ENCODE results near the gene DCBLD2. TPM values are rescaled to one million over a fixed set of nuclear protein-coding genes. Genes with fewer than 3 reads are reported as not detected.
A peak's percentile ranks its signal among the peaks of the same experiment; 100 is the strongest.

DCBLD2 gene
- total RNA-seq, 1 experiment from 2014 or later, result 0.22 TPM

DNA sequence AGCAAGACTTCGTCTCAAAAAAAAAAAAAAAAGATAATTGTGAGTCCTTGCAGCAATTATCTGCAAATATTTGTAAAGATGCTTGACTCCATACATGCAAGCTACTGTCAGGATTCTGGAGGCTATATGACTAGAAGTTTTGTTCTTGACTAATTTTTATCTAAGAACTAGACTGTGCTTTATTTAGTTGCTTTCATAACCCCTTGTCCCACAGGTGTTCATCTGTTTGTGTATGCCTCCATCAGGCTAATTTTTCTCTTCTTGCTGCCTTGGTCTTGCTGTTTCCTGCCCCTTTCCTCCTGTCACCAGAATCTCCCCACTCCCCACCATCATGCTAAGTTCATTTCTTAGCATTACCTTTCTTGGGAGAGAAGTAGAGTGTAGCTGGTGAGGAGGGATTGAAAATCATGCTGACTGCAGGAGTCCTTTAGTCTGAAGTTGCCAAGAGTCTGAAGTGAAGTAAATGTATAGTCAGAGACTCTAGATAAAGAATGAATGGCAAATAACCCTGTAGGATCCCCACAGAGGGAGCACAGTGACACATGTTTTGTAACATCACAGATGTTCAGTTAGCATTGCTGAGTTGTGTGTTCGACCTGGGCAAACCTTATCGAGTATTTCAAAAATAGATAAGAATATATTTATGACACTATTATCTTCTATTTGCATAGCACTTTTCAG is 125.9 kb downstream of the DCBLD2 start:
- Histone ChIP-seq H3K27ac (ENCODE audit: low read length) (no peak overlapping the region), H2AFZ (ENCODE audit: low read length) (no peak overlapping the region), H3K36me3 (ENCODE audit: insufficient read depth, low read length) (no peaks in the 10 kb centered on the region), H3K27me3 (ENCODE audit: low read length) (no peaks in the 10 kb centered on the region), H3K9ac (ENCODE audit: low read length) (no peak overlapping the region), H3K9me3 (ENCODE audit: low read length) (no peaks in the 10 kb centered on the region), H3K4me2 (ENCODE audit: low read depth, low read length, poor library complexity, severe bottlenecking) (no peak overlapping the region), H3K4me1 (ENCODE audit: low read length) (no peaks in the 10 kb centered on the region), H3K79me2 (ENCODE audit: low read length) (no peaks in the 10 kb centered on the region), H3K4me3 (ENCODE audit: low read length) (no peak overlapping the region), H3K9me2 (replicated peaks; ENCODE audit: insufficient read depth, low read length) (no peaks in the 10 kb centered on the region), H4K20me1 (ENCODE audit: insufficient read depth, low read depth, low read length) (no peaks in the 10 kb centered on the region)
- DNase-seq, result no peak

DNA sequence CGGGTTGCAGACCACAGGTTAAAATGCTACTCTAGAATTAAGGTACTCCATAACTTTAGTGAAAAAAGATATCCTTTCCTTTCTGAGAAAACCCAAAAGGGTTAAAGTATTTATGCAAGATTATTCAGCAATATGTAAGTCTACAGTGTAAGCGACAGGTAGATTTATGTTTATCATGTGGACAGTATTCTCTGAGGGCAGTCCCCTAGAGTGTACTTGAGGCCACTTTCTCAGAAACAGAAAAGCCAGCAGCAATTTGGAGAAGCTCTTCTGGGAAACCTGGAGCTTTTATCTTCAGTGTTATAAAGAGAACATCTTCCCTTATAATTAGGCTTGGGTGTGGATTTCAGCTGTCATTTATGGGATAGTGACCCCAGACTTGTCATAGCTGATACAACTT is 129.5 kb downstream of the DCBLD2 start:
- no peaks in the 10 kb centered on the region for H3K9me3 ChIP-seq (ENCODE audit: low read length)
- H3K27me3 ChIP-seq (ENCODE audit: low read length), result no peaks in the 10 kb centered on the region
- peak; percentile 16 for DNase-seq
- no peaks in the 10 kb centered on the region for H3K4me1 ChIP-seq (ENCODE audit: low read length)
- H3K4me3 ChIP-seq (ENCODE audit: low read length), result no peak overlapping the region
- H3K79me2 ChIP-seq (ENCODE audit: low read length), result no peaks in the 10 kb centered on the region
- no peak overlapping the region for H2AFZ ChIP-seq (ENCODE audit: low read length)
- H4K20me1 ChIP-seq (ENCODE audit: insufficient read depth, low read depth, low read length), result no peaks in the 10 kb centered on the region
- no peak overlapping the region for H3K9ac ChIP-seq (ENCODE audit: low read length)
- H3K36me3 ChIP-seq (ENCODE audit: insufficient read depth, low read length), result no peaks in the 10 kb centered on the region
- H3K27ac ChIP-seq (ENCODE audit: low read length), result no peak overlapping the region
- H3K9me2 ChIP-seq (replicated peaks; ENCODE audit: insufficient read depth, low read length), result no peaks in the 10 kb centered on the region
- H3K4me2 ChIP-seq (ENCODE audit: low read depth, low read length, poor library complexity, severe bottlenecking), result no peak overlapping the region

DNA sequence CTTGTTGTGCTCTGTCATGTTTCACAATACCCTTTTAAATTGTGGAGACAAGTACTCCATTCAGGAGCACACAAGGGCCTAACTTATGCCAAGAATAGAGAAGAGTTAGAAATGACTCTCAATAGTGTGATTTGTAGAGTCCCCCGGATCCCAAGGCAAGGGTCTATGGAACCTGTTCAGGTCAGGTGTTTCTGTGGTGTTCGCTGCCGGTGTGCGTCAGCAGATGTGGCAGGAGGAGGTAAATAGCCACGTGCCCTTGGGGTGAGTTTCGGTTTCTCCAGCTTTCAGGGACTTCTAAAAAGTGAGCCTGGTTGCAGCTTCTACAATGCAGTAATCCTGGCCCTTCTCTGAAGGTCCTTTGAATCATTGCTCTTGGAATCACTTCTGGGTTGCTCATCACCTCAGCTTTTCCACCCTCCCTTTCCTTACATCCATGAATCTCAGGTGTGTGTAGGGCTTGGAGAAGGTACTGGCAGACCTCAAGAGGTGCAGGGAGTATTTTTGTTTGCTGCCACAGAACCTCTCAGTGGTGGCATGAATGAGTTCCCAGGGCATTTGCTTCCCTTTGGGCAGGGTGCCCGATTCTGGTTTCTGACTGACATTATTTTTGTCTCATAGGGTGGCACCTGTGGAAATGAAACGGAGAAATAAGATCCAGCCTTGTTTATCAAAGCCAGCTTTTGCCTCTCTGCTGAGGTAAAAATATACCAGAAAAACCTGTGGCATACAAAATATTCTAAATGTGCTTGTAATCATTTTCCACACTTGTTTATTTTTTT is 131.0 kb downstream of the DCBLD2 start:
- H4K20me1 ChIP-seq (ENCODE audit: insufficient read depth, low read depth, low read length), result no peaks in the 10 kb centered on the region
- H3K27ac ChIP-seq (ENCODE audit: low read length), result no peak overlapping the region

DNA sequence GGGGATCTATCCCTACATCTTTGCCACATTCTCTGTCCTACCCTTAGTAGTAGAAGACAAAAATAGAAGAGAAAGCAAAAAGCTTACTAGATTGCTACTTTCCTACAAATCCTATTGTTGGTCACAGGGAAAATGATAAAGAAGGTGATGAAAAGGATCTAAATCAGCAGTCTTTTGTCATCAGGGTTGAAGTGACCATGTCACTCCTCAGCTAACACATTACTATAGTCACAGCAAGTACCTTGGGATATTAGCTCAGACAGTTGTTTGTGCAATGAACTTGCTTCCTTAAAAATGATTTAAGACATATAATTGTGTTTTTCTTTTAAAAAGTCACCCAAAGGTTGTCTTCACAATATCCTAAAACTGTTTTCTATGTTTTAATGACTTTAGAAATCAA is 132.0 kb downstream of the DCBLD2 start:
- Histone ChIP-seq H3K36me3 (ENCODE audit: insufficient read depth, low read length) (no peaks in the 10 kb centered on the region), H4K20me1 (ENCODE audit: insufficient read depth, low read depth, low read length) (no peaks in the 10 kb centered on the region), H3K9ac (ENCODE audit: low read length) (no peak overlapping the region), H3K79me2 (ENCODE audit: low read length) (no peaks in the 10 kb centered on the region), H3K27me3 (ENCODE audit: low read length) (no peaks in the 10 kb centered on the region), H3K4me2 (ENCODE audit: low read depth, low read length, poor library complexity, severe bottlenecking) (no peak overlapping the region), H3K27ac (ENCODE audit: low read length) (no peak overlapping the region), H3K4me3 (ENCODE audit: low read length) (no peak overlapping the region), H3K9me3 (ENCODE audit: low read length) (no peaks in the 10 kb centered on the region), H3K9me2 (replicated peaks; ENCODE audit: insufficient read depth, low read length) (no peaks in the 10 kb centered on the region), H3K4me1 (ENCODE audit: low read length) (no peaks in the 10 kb centered on the region), H2AFZ (ENCODE audit: low read length) (no peak overlapping the region)
- no peak for DNase-seq

More for the DNA sequence above, 131.0 kb downstream of the DCBLD2 start:
- no peak overlapping the region for H2AFZ ChIP-seq (ENCODE audit: low read length)
- no peak overlapping the region for H3K4me2 ChIP-seq (ENCODE audit: low read depth, low read length, poor library complexity, severe bottlenecking)
- H3K27me3 ChIP-seq (ENCODE audit: low read length), result no peaks in the 10 kb centered on the region
- peak; percentile 10 for DNase-seq
- H3K9me2 ChIP-seq (replicated peaks; ENCODE audit: insufficient read depth, low read length), result no peaks in the 10 kb centered on the region
- H3K79me2 ChIP-seq (ENCODE audit: low read length), result no peaks in the 10 kb centered on the region
- no peak overlapping the region for H3K4me3 ChIP-seq (ENCODE audit: low read length)
- no peaks in the 10 kb centered on the region for H3K36me3 ChIP-seq (ENCODE audit: insufficient read depth, low read length)
- H3K4me1 ChIP-seq (ENCODE audit: low read length), result no peaks in the 10 kb centered on the region
- no peak overlapping the region for H3K9ac ChIP-seq (ENCODE audit: low read length)
- H3K9me3 ChIP-seq (ENCODE audit: low read length), result no peaks in the 10 kb centered on the region

DNA sequence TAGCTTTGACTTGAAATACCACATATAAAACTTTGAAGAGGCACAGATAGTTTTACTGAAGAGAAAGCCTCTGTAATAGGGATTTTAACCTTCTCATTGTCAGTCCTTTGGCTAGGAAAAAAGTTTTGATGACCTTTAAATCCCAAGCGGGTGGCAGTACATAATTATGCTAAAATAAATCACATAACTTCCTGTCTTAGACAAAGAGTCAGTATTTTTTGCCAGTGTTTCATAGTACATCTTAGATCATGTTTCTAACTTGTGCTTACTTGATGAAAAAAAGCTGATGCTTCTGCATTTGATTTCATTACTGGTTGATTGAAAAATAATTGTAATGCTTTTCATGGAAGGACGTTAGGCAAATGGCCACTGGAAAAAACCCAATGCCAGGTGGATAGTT is 132.5 kb downstream of the DCBLD2 start:
- DNase-seq, result no peak
- H3K9me3 ChIP-seq (ENCODE audit: low read length), result no peaks in the 10 kb centered on the region
- no peaks in the 10 kb centered on the region for H3K79me2 ChIP-seq (ENCODE audit: low read length)
- no peaks in the 10 kb centered on the region for H3K9me2 ChIP-seq (replicated peaks; ENCODE audit: insufficient read depth, low read length)
- H4K20me1 ChIP-seq (ENCODE audit: insufficient read depth, low read depth, low read length), result no peaks in the 10 kb centered on the region
- H3K4me2 ChIP-seq (ENCODE audit: low read depth, low read length, poor library complexity, severe bottlenecking), result no peak overlapping the region
- no peaks in the 10 kb centered on the region for H3K36me3 ChIP-seq (ENCODE audit: insufficient read depth, low read length)
- H3K9ac ChIP-seq (ENCODE audit: low read length), result no peak overlapping the region
- H3K27ac ChIP-seq (ENCODE audit: low read length), result no peak overlapping the region
- H2AFZ ChIP-seq (ENCODE audit: low read length), result no peak overlapping the region
- H3K4me3 ChIP-seq (ENCODE audit: low read length), result no peak overlapping the region
- H3K27me3 ChIP-seq (ENCODE audit: low read length), result no peaks in the 10 kb centered on the region
- H3K4me1 ChIP-seq (ENCODE audit: low read length), result no peaks in the 10 kb centered on the region

DNA sequence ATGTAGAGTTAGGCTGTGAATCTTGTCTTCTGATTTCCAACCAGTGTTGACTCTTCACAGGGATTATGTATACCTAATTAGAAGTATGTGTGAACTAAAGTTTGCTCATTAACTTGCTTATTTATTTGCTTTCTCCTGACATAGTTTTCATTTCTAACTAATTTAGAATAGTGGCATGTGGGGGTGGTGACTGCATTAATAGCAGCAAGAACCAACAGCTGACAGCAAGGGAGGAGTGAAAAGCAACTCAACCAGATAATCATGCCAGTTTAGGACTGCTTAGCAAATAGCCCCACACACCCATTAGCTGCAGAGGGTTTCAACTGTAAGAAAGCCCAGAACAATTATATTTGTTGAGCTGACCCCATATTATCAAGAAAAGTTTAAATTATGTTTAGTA is 134.6 kb downstream of the DCBLD2 start:
- H3K4me2 ChIP-seq (ENCODE audit: low read depth, low read length, poor library complexity, severe bottlenecking), result no peak overlapping the region
- H3K4me1 ChIP-seq (ENCODE audit: low read length), result no peaks in the 10 kb centered on the region
- no peaks in the 10 kb centered on the region for H3K27me3 ChIP-seq (ENCODE audit: low read length)
- H3K9me3 ChIP-seq (ENCODE audit: low read length), result no peaks in the 10 kb centered on the region
- no peaks in the 10 kb centered on the region for H3K36me3 ChIP-seq (ENCODE audit: insufficient read depth, low read length)
- no peak overlapping the region for H3K4me3 ChIP-seq (ENCODE audit: low read length)
- no peak for DNase-seq
- H3K9me2 ChIP-seq (replicated peaks; ENCODE audit: insufficient read depth, low read length), result no peaks in the 10 kb centered on the region
- no peaks in the 10 kb centered on the region for H3K79me2 ChIP-seq (ENCODE audit: low read length)
- no peak overlapping the region for H2AFZ ChIP-seq (ENCODE audit: low read length)
- H3K9ac ChIP-seq (ENCODE audit: low read length), result no peak overlapping the region
- no peak overlapping the region for H3K27ac ChIP-seq (ENCODE audit: low read length)
- no peaks in the 10 kb centered on the region for H4K20me1 ChIP-seq (ENCODE audit: insufficient read depth, low read depth, low read length)

DNA sequence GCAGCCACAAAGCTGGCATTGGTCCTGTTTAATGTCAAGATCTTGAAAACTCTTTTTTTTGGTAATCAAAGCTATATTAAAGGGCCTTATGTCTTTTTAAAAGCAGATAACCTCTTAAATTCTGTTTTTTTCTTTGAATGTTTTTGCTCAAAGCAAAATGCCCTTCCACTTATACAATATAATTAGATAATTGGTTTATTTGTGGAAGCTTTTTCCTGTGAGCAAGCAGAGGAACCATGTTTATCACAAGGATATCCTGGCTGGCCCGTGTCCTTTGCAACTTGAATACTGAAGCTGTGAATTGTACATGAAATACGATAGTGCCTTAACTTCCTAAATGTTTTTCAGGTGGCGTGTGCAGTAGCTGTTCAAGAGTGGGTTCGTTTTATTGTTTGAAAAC is 135.8 kb downstream of the DCBLD2 start:
- Histone ChIP-seq H3K9me2 (replicated peaks; ENCODE audit: insufficient read depth, low read length) (no peaks in the 10 kb centered on the region), H3K9me3 (ENCODE audit: low read length) (no peaks in the 10 kb centered on the region), H3K79me2 (ENCODE audit: low read length) (no peaks in the 10 kb centered on the region), H3K4me3 (ENCODE audit: low read length) (no peak overlapping the region), H3K27me3 (ENCODE audit: low read length) (no peaks in the 10 kb centered on the region), H3K36me3 (ENCODE audit: insufficient read depth, low read length) (no peaks in the 10 kb centered on the region), H3K4me2 (ENCODE audit: low read depth, low read length, poor library complexity, severe bottlenecking) (no peak overlapping the region), H4K20me1 (ENCODE audit: insufficient read depth, low read depth, low read length) (no peaks in the 10 kb centered on the region), H3K27ac (ENCODE audit: low read length) (no peak overlapping the region), H3K4me1 (ENCODE audit: low read length) (no peaks in the 10 kb centered on the region), H3K9ac (ENCODE audit: low read length) (no peak overlapping the region), H2AFZ (ENCODE audit: low read length) (no peak overlapping the region)
- DNase-seq, result no peak

DNA sequence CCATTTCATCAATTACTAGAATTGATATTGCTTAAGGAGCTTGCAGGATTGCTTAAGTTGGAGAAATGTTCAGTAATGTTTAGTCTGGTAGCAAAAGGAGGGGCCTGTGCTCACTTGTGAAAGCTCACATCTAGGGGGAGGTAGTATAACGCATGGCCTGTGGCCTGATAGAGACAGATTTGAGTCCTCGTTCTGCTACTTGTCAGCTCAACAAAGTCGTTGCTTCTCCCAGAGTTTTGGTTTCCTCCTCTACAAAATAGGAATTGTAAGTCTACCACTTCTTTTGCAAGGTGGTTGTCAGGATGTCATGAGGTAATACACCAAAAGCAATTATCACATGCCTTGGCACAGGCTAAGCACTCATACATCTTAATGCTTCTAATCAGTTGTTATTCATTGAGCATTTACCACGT is 137.0 kb downstream of the DCBLD2 start:
- no peaks in the 10 kb centered on the region for H3K79me2 ChIP-seq (ENCODE audit: low read length)
- no peaks in the 10 kb centered on the region for H3K27me3 ChIP-seq (ENCODE audit: low read length)
- no peaks in the 10 kb centered on the region for H3K36me3 ChIP-seq (ENCODE audit: insufficient read depth, low read length)
- H3K27ac ChIP-seq (ENCODE audit: low read length), result no peak overlapping the region
- no peaks in the 10 kb centered on the region for H4K20me1 ChIP-seq (ENCODE audit: insufficient read depth, low read depth, low read length)
- H3K9me2 ChIP-seq (replicated peaks; ENCODE audit: insufficient read depth, low read length), result no peaks in the 10 kb centered on the region
- no peaks in the 10 kb centered on the region for H3K9me3 ChIP-seq (ENCODE audit: low read length)
- H3K4me1 ChIP-seq (ENCODE audit: low read length), result no peaks in the 10 kb centered on the region
- no peak overlapping the region for H3K4me3 ChIP-seq (ENCODE audit: low read length)
- no peak overlapping the region for H3K4me2 ChIP-seq (ENCODE audit: low read depth, low read length, poor library complexity, severe bottlenecking)
- peak; percentile 21 for DNase-seq
- H2AFZ ChIP-seq (ENCODE audit: low read length), result no peak overlapping the region
- no peak overlapping the region for H3K9ac ChIP-seq (ENCODE audit: low read length)
